Testis (tissue), 2 donors: ENCODE results near the gene TSEN54.

ENCODE experiments used
- POLR2A ChIP-seq: fragments of 450-650 bp; IDR thresholded peaks from one replicate; pipeline ENCODE4 v1.6.1; 2017; ENCODE audit warnings: antibody characterized with exemption, mild to moderate bottlenecking, moderate library complexity
- TF ChIP-seq, protein P1 (sequence below), 3 experiments: fragments of 450-650 bp in 2 of 3; fragments of 200-600 bp in 1 of 3; sonication (generic) in 1 of 3; IDR thresholded peaks; one replicate each; pipeline ENCODE4 v1.5.1; 2016 to 2019; ENCODE audit warnings: antibody characterized with exemption in 3 of 3, mild to moderate bottlenecking in 2 of 3, moderate library complexity in 1 of 3

DNA sequence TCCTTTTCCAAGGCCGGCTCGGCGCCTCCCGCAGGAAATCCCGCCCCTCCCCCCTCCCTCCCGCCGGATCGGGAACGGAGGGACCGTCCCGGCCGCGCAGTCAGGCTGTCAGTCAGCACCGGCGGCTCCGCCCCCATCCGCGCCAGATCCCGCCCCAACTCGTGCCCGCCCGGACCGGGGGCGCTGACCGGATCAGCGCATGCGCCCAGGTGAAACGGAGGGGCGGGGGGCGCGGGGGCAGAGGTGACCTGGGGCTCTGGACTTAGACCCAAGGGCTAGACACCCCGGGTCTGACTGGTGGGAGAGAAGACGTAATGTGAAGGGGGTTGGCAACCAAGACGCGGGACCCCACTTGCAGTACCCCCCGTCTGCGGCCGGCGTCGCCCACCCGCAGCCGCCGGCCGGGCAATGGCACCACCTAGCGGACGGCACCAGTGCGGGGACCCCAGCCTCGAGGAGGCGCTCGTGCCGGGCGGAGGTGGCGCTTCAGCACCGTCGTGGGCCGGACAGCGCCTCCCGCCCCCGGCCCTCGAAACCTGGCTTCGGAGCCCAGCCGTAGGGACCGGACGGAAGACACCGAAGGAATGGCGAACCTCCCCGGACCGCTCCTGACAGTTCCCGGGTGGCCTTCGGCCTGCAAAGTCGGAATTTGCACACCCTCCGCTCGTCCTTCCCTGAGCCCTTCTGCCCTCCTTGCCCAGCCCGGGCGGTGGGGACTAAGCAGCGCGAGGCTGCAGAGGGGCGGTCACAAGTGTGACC is 653 bp upstream of the TSEN54 start, which contains the start of gene CASKIN2:
- TF ChIP-seq, protein P1, sequence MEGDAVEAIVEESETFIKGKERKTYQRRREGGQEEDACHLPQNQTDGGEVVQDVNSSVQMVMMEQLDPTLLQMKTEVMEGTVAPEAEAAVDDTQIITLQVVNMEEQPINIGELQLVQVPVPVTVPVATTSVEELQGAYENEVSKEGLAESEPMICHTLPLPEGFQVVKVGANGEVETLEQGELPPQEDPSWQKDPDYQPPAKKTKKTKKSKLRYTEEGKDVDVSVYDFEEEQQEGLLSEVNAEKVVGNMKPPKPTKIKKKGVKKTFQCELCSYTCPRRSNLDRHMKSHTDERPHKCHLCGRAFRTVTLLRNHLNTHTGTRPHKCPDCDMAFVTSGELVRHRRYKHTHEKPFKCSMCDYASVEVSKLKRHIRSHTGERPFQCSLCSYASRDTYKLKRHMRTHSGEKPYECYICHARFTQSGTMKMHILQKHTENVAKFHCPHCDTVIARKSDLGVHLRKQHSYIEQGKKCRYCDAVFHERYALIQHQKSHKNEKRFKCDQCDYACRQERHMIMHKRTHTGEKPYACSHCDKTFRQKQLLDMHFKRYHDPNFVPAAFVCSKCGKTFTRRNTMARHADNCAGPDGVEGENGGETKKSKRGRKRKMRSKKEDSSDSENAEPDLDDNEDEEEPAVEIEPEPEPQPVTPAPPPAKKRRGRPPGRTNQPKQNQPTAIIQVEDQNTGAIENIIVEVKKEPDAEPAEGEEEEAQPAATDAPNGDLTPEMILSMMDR (IDR thresholded peaks at IDR 0.05) = peak; percentile 96 to 98 (median 98)
- TF ChIP-seq POLR2A = no peak
